Muscle layer of duodenum (tissue), 2 donors: ENCODE measurements around the gene ARHGEF40.
A peak's percentile ranks its signal among the peaks of the same experiment; 100 is the strongest.

ENCODE experiments used
- H3K27ac ChIP-seq: one replicate; pipeline ENCODE4 v1.7.0; 2013; ENCODE audit warnings: mild to moderate bottlenecking, low read length
- H3K27me3 ChIP-seq: one replicate; pipeline ENCODE4 v1.7.0; 2013; ENCODE audit warnings: low read depth, mild to moderate bottlenecking, control low read depth, low read length
- H3K36me3 ChIP-seq, 2 donors: one replicate each; pipeline ENCODE4 v1.7.0; 2013; ENCODE audit warnings: low read length in 2 of 2, control low read depth in 1 of 2, mild to moderate bottlenecking in 1 of 2; ENCODE audit not compliant: insufficient read depth in 2 of 2, control insufficient read depth in 1 of 2
- H3K4me1 ChIP-seq, 2 donors: one replicate each; pipeline ENCODE4 v1.7.0; 2013; ENCODE audit warnings: low read length in 2 of 2, mild to moderate bottlenecking in 2 of 2, control low read depth in 1 of 2, moderate library complexity in 1 of 2; ENCODE audit not compliant: insufficient read depth in 2 of 2, control insufficient read depth in 1 of 2
- H3K4me3 ChIP-seq, 2 donors: one replicate each; pipeline ENCODE4 v1.7.0; 2013; ENCODE audit warnings: low read length in 2 of 2, low read depth in 1 of 2, mild to moderate bottlenecking in 1 of 2
- H3K9me3 ChIP-seq, 2 donors: one replicate each; pipeline ENCODE4 v1.7.0; 2013; ENCODE audit warnings: low read length in 2 of 2, control low read depth in 1 of 2, mild to moderate bottlenecking in 1 of 2; ENCODE audit not compliant: control insufficient read depth in 1 of 2
- donor health status: healthy.

Gene ARHGEF40

DNA sequence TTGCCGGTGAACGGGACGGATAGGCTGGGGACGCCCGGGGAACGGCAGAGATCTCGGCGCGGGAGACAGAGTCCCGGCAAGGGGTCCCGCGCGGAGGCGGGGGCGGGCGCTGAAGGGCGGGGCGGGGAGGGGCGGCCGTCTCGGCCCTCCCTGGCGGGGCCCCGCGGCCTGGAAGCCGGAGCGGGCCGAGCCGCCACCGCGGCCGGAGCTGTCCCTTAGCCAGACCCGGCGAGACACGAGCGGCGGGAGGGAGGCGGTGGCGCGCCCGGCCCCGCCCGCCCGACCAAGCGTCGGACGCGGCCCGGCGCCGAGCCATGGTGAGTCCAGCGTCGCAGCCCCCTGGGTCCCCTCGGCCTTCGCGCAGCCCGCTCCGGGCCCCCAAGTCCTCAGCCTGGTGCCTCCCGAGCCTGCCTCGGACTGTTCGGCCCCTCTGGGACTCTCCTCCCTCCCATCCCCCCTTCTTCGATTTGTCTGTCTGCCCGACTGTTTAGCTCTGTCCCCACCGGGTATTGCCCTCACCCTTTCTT, at the start of gene ARHGEF40:
Gene ARHGEF40, plus strand, starts transcription at position 222 of the 527 bp plus-strand sequence. Its CDS starts 93 bp downstream, at position 315.
- Histone ChIP-seq H3K4me1 (peaks cover 0 to 32% of the 10 kb centered on the region in 2 donors), H3K36me3 (peaks cover 11 to 20% of the 10 kb centered on the region in 2 donors), H3K27me3 (no peaks in the 10 kb centered on the region), H3K4me3 (peak within 1 kb of the TSS; percentile 88 to 93), H3K9me3 (no peaks in the 10 kb centered on the region), H3K27ac (peak within 1 kb of the TSS; percentile 78)

GRCh38 chr14:21020977-21021545, 49.0 kb upstream of the ARHGEF40 start:
- no peak overlapping the region for H3K27ac ChIP-seq
- H3K4me3 ChIP-seq = no peak overlapping the region
- peaks cover 4 to 33% of the 10 kb centered on the region in 2 donors for H3K4me1 ChIP-seq
- H3K9me3 ChIP-seq = no peaks in the 10 kb centered on the region
- peaks cover 33 to 39% of the 10 kb centered on the region in 2 donors for H3K36me3 ChIP-seq
- H3K27me3 ChIP-seq = no peaks in the 10 kb centered on the region

- peaks cover 25 to 32% of the 10 kb centered on the region in 2 donors for H3K36me3 ChIP-seq
- no peak overlapping the region for H3K27ac ChIP-seq
Measured at GRCh38 chr14:21022686-21023085, 47.4 kb upstream of the ARHGEF40 start.

GRCh38 chr14:21023174-21023573, 46.9 kb upstream of the ARHGEF40 start:
- Histone ChIP-seq H3K4me3 (peak overlapping the region; percentile 76 to 79), H3K4me1 (peaks cover 4 to 37% of the 10 kb centered on the region in 2 donors), H3K27ac (peak overlapping the region; percentile 30), H3K9me3 (no peaks in the 10 kb centered on the region), H3K27me3 (no peaks in the 10 kb centered on the region), H3K36me3 (peaks cover 20 to 30% of the 10 kb centered on the region in 2 donors)

More at GRCh38 chr14:21022686-21023085, 47.4 kb upstream of the ARHGEF40 start:
- Histone ChIP-seq H3K27me3 (no peaks in the 10 kb centered on the region), H3K4me1 (peaks cover 4 to 41% of the 10 kb centered on the region in 2 donors), H3K4me3 (peak overlapping the region; percentile 76 to 79), H3K9me3 (no peaks in the 10 kb centered on the region)

GRCh38 chr14:21023817-21024584, 46.1 kb upstream of the ARHGEF40 start:
- peaks cover 11 to 22% of the 10 kb centered on the region in 2 donors for H3K36me3 ChIP-seq
- no peaks in the 10 kb centered on the region for H3K27me3 ChIP-seq
- H3K4me1 ChIP-seq = peaks cover 4 to 36% of the 10 kb centered on the region in 2 donors
- H3K4me3 ChIP-seq = peak overlapping the region; percentile 76 to 79
- H3K27ac ChIP-seq = peak overlapping the region; percentile 67
- no peaks in the 10 kb centered on the region for H3K9me3 ChIP-seq

GRCh38 chr14:21024585-21025370, 45.3 kb upstream of the ARHGEF40 start, which contains the start of gene NDRG2:
NDRG2 (minus strand) TSS chr14:21025061; CDS start chr14:21023315, 1,746 bp downstream.
- Histone ChIP-seq H3K4me1 (peaks cover 4 to 36% of the 10 kb centered on the region in 2 donors), H3K36me3 (peaks cover 4 to 14% of the 10 kb centered on the region in 2 donors), H3K27me3 (no peaks in the 10 kb centered on the region), H3K9me3 (no peaks in the 10 kb centered on the region), H3K4me3 (peak within 1 kb of the TSS; percentile 76 to 79), H3K27ac (peak within 1 kb of the TSS; percentile 67)

GRCh38 chr14:21025371-21026273, 44.5 kb upstream of the ARHGEF40 start:
- no peaks in the 10 kb centered on the region for H3K9me3 ChIP-seq
- peaks cover 0 to 9% of the 10 kb centered on the region in 2 donors for H3K36me3 ChIP-seq
- H3K4me3 ChIP-seq = peak overlapping the region; percentile 70 to 76
- H3K27me3 ChIP-seq = no peaks in the 10 kb centered on the region
- peaks cover 4 to 36% of the 10 kb centered on the region in 2 donors for H3K4me1 ChIP-seq
- peak overlapping the region; percentile 39 for H3K27ac ChIP-seq

DNA sequence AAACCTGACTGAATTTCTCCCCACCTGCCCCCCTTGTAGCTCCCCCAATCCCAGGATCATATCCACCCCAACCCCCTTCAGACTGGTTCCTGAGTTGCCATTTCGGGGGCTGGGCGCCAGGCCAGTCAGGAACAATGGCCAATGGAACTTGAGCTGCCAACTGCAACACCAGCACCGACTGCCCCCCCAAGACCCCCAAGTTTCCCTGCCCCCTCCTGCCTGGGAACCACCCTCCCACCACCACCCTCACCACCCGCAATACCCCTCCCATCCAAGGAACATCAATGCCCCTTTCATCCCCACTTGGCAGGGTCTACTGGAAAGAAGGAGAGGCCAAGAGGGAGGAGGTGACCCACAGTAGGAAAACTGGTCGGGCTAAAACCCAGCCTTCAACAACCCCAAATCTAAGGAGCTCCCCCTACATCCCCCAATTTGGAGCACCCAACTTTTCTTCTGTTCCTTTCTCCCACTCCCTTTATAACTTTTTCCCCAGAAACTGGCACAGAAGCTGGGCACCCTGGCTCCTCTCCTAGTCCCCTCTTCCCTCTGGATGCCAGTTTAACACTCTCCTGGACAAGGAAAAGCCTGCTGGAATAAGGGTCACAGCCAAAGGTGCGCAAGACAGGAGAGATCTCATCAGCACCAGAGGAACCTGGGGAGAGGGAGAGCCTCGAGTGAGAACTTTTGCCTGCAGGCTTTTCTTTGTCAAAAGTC, 43.7 kb upstream of the ARHGEF40 start:
- Histone ChIP-seq H3K27me3 (no peaks in the 10 kb centered on the region), H3K4me3 (peak overlapping the region in 1 of 2 donors; percentile 76), H3K27ac (peak overlapping the region; percentile 39), H3K36me3 (peaks cover 0 to 2% of the 10 kb centered on the region in 2 donors), H3K4me1 (peaks cover 4 to 36% of the 10 kb centered on the region in 2 donors), H3K9me3 (no peaks in the 10 kb centered on the region)

DNA sequence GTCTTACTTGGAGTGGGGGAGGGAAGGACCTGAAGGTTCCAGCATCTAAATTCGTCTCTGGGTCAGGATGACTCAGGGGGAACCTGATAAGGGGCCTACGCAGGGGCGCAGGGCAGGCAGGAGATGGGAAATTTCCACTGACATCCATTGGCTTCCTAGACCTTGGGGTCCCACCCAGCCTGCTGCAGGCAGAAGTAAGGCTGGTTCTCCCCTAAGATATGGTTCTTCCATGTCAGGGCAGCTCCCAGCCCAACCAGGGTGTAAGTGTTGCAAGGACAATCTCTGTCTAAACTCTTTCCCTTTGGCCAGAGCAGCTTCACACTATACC, 43.2 kb upstream of the ARHGEF40 start:
- H3K4me1 ChIP-seq = peaks cover 4 to 33% of the 10 kb centered on the region in 2 donors
- H3K4me3 ChIP-seq = no peak overlapping the region
- H3K9me3 ChIP-seq = no peaks in the 10 kb centered on the region
- no peak overlapping the region for H3K27ac ChIP-seq
- H3K27me3 ChIP-seq = no peaks in the 10 kb centered on the region
- no peaks in the 10 kb centered on the region for H3K36me3 ChIP-seq

DNA sequence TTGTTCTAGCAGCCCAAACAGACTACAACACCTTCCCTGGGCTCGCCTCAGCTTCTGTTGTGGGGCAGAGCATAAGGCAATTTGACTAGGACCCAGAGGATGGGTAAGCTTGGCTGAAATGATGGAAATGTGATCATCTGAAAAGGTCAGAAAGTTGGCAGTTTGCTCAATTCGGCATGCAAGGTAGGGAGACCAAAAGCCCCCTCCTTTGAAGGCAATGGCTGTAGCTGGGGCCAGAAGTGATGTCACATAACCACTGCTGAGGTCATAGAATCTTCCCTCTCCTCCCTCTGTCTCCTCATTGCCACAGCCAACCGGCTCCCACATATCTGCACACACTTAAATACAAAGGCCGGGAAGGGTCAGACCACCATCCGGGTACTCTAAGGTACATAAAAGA, 40.2 kb upstream of the ARHGEF40 start, which contains the start of gene TPPP2:
Gene TPPP2, plus strand, starts transcription at position 301 of the 400 bp plus-strand sequence. CDS start 365 bp downstream, outside the sequence.
- Histone ChIP-seq H3K9me3 (no peaks in the 10 kb centered on the region), H3K4me1 (peaks cover 0 to 13% of the 10 kb centered on the region in 2 donors), H3K27me3 (no peaks in the 10 kb centered on the region), H3K36me3 (no peaks in the 10 kb centered on the region), H3K4me3 (no peak within 1 kb of the TSS), H3K27ac (no peak within 1 kb of the TSS)
